HuH-7.5 (cell line): ENCODE data around the gene ATP8B2.
A peak's percentile ranks its signal among the peaks of the same experiment; 100 is the strongest.
"Not testable (repeated sequence)": the region's sequence is repeated elsewhere in the genome, so short reads cannot be mapped to it uniquely, and the experiment has no call there.

Source experiments
- DNase-seq: peaks from one replicate; pipeline ENCODE4 v3.0.0; 2011; ENCODE audit warnings: low spot score

Gene ATP8B2

DNA sequence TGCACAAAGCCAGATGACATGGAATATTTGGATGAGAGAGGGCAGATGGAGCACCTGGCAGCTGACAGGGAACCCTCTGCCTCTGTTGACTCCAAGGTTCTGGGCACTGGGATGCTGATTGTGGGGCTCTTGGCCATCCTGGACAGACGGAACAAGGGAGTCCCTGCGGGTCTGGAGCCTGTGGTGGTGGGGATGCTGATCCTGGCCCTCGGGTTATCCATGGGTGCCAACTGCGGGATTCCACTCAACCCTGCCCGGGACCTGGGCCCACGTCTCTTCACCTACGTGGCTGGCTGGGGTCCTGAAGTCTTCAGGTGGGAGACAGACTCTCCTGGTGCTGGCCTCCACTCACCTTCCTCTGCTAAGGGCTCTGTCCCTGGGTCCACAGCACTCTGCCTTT lies 1.8 kb upstream of the ATP8B2 start:
- DNase-seq, result no peak

DNA sequence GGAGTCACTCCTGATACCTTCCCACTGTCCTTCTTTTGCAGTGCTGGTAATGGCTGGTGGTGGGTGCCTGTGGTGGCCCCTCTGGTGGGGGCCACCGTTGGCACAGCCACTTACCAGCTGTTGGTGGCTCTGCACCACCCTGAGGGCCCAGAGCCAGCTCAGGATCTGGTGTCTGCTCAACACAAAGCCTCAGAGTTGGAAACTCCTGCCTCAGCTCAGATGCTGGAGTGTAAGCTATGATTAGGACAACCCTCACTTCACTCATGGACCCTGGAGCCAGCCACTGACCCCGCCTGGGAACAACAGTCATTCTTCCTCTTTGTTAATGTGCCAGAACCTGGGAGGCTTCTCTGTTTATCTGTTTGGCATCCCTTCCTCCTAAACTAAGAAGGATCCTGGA lies 1.1 kb upstream of the ATP8B2 start:
- DNase-seq, result no peak

DNA sequence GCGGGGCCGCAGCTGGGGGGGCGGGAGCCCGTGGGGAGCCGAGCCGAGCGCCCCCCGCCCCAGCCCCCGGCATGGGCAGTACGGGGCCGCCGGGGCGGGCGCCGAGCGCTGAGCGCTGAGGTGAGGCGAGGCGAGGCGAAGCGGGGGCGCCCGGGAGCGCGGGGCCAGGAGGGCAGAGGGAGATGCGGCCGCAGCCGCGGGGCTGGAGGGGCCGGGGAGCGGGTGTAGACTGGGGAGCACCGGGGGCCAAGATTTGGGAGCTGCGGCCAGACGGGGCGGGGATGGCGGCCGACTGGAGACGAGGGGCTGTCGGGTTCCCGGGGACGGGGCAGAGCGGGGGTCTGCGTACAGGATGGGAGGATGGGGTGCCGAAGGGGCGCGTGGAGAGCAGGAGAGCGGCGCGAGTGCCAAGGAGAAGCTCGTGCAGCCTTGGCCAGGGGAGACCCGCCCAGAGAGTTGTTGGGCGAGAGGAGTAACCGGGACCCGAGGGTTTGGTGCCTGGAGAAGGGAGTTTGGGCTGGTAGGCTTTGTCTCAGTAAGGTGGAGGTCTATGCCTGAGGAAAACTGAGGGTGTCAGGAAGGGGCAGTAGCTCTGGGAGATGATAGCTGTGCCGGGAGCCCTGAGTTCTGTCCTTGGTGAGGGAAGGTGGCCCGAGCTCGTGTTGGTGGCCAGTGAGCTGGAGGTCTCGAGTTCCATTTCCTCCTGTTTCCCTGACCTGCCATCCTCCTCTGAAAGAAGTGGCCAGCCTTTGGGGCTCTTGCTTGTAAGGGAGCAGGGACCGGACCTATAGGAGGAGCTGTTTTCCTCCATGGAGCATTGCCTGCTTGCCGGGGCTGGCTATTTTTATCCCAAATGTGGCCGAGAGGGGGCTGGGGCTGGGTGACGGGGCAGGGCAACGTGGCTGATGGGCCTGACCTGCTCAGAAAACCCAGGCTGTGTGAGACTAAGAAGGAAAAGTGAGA lies 539 bp downstream of the ATP8B2 start:
- DNase-seq, result peak; percentile 99

DNA sequence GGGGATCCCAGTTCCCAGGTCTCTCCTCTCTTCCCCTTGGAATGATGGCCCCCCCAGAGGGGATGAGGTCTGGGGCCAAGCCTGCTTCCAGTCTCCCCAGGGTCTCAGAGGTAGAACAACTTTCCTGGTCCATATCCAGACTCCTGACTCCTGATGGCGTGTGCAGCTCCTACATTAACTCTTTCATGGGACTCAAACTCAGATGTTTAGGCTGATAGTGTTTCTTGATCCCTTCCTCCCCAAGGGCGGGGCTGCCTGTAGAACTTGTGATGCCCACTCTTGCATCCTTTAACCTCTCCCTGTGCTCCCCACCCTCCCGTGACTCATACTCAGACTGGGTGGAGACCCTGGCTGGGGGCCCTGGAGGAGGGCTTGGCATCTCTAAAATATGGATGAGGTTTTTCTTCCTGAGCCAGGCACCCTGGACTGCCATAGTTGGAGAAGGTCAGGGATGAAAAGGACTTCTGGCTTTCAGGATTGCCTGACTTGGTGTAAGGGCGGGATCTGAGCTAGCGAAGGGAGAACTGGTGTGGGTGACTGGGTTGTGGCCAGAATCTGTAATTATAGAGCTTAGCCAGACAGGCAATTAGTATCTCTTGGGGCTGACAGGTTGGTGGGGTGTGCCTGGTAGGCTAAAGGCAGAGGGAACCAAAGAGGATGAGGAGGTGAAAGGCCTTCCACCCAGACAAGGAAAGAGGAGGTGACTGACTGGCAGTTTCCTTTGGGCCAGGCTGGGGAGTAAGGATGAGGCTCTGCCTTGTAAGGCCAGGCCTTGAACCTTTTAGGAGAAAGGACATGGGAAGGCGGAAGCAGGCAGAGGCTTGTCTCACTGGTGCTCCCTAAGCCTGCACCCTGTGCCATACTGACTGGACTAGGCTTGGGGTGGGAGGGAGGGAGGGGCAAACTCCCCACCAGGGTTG lies 1.5 kb downstream of the ATP8B2 start:
- peak; percentile 61 for DNase-seq

DNA sequence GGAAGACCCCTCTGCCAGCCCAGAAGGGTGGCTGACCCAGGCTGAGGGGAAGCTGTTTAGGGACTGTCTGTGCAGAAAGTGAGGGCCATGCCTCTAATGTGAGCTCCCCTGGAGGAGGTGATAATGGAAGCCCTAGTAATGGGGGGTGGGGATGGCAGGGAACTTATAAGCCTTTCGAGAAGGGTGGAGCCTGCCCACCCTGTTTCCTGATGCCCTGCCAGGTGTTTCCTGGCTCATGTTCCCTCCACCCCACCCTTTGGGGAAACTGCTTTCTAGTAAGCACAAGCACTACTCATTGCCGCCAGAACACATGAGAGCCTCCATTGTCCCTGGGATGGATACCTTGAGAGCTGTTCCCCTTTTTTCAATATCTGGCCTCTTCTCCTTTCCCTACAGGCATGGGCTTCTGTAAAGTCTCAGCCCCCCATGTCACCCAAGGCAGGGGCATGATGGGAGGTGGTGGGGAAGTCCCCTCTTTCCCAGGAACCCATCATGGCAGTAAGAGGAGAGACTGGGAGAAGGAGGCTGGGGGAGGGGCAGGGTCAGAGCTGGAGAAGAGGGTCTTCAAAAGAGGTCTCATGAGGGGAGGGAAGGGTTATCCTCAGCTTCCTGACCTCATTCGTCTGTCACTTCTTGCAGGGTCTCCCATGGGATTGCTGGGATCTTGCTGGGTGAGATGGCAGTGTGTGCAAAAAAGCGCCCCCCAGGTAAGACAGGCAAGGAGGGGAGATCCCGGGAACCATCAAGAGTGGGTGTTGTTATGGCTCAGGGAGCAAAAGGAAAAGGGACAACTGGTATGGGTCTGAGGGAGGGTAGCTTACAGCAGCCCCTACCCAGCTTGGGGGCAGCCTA lies 2.4 kb downstream of the ATP8B2 start:
- no peak for DNase-seq

DNA sequence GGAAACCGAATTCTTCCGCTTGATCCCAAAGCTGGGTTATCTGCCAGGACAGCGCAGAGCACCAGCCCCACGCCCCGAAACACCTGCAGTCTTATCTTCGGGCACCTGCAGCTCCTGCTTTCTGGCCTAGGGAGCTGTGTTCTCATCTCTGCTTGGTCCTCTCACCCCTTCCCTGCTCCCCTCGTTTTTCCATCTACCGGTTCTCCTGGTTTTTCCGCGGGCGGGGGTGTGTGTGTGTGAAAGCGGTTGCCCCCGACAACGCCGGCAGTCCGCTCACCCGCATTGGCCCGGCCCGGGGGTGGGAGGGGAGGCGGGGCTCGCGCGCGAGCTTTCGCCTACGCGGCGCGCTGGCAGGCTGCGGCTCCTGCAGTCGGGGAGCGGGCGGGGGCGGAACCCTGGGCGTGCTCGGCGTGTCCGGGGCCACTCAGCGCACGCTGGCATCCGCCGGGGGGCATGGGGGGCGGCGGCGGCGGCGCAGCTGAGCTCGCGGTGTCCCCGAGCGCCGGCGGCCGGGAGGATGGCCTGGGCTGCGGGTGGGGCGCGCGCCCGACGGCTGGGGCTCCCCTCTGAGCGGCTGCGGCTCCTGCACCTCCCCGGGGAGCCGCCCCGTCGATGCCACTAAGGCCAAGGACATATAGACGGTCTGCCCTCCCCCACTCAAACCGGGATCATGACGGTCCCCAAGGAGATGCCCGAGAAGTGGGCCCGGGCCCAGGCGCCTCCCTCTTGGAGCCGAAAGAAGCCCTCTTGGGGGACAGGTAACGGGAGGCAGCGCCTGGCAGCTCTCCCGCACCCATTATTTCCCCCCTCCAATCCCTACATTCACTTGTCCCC lies 3.2 kb downstream of the ATP8B2 start:
- DNase-seq, result no peak

DNA sequence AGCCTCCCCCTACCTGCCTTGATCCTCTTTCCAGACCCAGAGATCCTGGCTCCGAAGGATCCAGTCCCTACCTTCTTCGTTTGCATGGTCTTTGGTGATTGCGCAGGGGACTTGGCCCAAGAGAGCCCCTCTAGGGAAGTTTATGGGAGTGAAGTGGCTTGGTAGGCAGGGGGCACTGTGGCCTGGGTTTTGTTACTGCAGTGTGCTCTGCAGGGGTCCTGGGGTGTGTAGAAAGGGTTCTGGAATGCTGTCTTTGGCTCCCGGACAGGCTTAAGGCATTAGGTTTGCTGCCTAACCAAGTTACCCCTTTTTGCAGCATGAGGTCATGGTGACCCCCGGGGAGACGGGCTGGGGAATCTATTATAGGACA lies 3.8 kb downstream of the ATP8B2 start:
- DNase-seq, result no peak

DNA sequence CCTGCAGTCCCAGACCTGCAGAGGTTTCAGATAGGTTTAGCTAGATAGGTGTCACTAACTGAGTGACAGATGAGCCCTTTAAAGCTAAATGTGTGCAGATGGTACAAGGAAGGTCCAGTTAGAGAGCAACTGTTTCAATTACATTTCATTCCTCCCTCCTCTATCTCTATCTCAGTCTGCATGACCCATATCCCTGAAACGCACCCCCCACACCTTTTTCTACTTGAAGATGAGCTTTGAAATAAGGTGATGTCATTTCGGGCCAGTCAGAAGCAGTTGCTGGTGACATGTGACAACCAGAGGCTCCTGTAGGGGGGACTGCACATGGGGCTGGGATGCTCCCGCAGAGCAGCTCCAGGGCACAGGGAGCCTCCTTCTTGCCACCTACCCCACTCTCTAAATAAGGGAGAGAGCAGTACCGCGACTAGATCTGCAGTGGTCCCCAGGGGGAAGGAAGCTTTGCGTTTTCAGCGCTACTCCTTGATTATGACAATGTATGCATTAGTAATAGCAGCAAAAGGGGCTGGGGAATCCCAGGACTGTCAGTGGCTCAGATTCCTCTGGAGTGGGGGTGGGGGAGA lies 4.3 kb downstream of the ATP8B2 start:
- DNase-seq, result no peak

DNA sequence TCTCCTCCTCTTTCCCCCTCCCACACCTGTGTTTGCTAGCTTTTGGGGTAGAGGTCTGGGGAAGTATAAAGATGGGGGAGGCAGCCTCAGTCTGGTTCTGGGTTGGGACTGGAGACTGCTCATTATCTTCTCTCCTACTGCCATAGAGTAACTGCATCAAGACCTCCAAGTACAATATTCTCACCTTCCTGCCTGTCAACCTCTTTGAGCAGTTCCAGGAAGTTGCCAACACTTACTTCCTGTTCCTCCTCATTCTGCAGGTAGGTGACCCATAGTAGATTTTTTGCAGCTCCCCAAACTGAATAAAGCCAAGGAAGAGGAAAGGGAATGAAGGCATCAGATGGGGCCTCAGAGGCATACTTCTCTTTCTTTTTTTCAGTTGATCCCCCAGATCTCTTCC lies 5.3 kb downstream of the ATP8B2 start:
- DNase-seq, result no peak

DNA sequence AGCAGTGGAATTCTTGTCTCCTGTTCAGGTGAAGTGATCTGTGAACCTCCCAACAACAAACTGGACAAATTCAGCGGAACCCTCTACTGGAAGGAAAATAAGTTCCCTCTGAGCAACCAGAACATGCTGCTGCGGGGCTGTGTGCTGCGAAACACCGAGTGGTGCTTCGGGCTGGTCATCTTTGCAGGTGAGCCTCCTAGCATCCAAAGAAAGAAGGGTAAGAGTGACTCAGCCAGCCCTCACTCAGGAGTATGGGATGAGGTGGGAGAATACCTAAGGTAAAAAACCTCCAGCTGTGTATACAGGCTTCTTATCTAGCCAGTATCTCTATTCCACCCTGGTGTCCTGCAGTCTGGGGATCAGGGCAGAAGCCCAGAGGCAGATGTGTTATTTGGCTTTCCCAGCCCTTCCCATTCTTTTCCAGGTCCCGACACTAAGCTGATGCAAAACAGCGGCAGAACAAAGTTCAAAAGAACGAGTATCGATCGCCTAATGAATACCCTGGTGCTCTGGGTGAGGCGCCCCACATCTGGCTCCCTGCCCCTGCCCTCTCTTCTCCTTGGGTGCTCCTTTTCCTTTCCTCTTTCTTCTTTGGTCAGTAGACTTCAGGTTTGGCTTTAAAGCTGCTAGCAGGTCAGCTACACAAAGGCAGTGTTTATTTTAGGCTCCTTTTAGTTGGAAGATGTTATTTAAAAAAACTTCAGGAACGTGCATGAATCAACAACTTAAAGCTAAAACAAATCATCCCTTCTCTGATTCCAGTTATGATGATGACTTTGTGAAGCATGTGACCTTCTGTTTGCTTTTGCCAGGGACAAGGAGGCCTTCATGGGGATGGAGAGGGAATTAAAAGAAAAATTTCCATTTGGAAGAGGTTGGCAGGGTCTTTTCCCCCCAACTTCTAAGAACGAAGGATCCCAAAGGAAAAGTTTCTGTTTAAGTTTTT lies 9.0 kb downstream of the ATP8B2 start:
- DNase-seq, result peak; percentile 72

DNA sequence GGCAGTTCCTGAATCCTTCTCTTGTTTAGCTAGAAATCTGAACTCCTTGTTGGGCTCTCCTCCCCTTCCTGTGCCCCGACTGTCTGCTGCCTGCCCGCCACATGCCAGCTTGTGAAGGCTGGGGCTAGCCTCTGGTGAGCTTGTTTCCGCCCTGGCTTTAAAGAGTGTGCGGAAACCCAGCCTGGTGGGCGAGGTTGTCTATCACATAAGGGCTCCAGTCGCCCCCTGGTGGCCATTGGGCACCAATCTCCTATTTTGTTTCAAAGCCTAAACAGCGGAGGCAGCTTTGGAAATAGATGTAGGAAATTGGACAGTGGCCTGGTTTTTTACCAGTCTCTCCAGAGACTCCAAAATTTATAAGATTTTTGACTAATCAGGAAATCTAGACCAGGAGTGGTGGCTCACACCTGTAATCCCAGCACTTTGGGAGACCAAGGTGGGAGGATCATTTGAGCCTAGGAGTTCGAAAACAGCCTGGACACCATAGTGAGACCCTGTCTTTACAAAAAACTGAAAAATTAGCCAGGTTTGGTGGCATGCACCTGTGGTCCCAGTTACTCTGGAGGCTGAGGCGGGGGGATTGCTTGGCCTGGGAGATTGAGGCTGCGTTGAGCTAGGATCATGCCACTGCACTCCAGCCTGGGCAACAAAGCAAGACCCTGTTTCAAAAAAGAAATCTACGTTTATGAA lies 9.8 kb downstream of the ATP8B2 start:
- peak; percentile 97 for DNase-seq

DNA sequence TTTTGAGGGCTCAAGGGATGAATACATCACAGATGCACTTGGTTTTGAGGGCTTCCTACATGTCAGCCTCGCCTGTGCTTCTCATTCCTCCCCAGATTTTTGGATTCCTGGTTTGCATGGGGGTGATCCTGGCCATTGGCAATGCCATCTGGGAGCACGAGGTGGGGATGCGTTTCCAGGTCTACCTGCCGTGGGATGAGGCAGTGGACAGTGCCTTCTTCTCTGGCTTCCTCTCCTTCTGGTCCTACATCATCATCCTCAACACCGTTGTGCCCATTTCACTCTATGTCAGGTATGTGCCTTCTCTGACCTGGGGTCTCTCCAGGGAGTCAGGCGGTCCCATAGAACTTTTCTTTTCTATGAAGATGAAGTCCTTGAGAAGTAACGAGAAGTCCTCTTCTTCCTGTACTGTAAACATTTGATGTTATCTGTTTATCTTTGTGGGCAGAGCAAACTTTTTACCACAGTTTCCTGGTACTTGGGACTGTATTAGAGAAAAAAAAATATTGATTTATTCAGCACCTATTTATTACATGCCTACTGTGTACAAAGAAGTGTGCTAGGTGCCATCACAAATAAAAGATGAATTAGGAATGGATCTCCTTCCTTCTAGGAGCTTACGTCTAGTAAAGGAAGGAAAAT lies 12.0 kb downstream of the ATP8B2 start:
- no peak for DNase-seq

DNA sequence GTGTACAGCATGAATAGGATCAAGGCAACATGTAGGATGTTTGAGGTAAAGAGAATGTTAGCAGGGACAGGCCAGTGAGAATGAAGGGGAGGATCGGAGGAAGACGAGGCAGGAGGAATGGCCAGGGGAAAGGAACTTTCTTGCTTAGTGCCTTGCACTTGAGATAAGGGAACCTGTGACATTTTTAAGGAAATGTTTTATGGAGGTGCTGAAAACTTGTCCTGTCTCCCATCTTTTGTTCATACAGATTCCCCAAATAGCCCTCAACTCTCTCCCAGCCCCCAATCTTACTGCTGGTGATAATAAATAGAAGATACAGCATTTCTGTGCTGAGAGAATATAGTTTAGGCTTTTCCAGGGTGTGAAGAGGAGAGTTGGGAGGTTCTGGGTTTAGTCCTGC lies 13.6 kb downstream of the ATP8B2 start:
- DNase-seq, result no peak

DNA sequence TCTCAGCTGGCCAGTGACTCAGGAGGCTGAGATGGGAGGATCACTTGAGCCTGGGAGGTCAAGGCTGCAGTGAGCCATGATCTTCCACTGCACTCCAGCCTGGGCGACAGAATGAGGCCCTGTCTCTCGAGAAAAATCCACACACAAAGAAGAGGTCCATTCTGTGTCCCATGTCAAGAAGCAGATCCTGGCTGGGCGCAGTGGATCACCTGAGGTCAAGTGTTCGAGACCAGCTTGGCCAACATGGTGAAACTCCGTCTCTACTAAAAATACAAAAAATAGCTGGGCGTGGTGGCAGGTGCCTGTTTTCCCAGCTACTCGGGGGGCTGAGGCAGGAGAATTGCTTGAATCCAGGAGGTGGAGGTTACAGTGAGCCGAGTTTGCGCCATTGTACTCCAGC lies 16.0 kb downstream of the ATP8B2 start:
- not testable (repeated sequence) for DNase-seq

DNA sequence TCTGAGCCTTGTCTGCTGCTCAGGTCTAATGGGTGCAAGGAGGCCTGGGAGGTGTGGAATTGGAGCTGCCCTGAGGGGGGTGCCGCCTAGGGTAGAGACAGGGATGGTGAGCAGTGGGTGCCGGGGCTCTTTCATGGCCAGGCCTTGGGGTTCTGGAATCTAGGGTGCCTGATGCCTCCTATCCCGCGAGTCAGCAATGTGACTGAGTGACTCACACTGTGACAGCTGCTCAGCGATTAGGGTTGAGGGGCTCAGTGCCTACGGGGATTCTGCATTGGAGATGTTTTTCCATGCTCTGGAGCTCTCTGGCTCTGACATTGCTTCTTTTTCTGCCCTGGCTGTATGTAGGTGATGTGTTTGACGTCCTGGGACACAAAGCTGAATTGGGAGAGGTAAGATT lies 16.8 kb downstream of the ATP8B2 start:
- DNase-seq, result no peak

DNA sequence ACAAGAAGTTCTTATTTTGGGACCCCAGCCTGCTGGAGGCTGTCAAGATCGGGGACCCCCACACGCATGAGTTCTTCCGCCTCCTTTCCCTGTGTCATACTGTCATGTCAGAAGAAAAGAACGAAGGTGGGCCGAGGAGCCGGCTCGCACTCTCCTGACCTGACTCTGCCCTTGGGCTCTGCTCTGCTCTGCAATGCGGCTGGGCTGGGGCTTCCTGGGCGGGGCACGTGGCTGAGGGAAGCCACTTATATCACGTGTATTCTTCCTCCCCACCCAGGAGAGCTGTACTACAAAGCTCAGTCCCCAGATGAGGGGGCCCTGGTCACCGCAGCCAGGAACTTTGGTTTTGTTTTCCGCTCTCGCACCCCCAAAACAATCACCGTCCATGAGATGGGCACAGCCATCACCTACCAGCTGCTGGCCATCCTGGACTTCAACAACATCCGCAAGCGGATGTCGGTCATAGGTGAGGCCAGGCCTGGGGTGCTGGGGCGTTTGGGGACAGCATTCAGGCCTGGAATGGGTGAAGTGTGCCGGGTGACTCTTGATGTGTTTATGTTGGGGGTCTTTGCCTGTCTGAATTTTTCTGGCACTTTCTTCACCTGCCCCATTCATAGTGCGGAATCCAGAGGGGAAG lies 17.6 kb downstream of the ATP8B2 start:
- no peak for DNase-seq

DNA sequence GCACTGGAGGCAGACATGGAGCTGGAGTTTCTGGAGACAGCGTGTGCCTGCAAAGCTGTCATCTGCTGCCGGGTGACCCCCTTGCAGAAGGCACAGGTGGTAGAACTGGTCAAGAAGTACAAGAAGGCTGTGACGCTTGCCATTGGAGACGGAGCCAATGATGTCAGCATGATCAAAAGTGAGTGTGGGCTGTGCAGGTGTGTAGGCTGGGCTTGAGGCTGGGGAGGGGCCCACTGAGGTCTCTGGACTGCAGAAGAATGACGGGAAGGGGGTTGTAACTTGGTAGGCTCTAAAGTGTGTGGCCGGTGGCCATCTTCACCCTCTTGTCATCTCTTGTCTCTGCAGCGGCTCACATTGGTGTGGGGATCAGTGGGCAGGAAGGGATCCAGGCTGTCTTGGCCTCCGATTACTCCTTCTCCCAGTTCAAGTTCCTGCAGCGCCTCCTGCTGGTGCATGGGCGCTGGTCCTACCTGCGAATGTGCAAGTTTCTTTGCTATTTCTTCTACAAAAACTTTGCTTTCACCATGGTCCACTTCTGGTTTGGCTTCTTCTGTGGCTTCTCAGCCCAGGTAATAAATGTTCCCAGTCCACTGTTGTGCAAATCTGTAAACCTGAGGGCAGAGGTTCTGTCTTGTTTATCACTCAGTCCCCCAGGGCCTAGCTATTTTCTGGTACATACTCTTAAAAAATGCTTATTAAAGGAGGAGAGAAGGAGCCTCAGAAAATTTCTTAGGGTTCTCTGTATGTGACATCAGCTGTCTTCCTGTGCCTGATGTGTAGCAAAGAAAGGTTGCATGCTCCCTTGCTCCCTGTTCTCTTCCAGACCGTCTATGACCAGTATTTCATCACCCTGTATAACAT lies 19.9 kb downstream of the ATP8B2 start:
- no peak for DNase-seq
